Measurements from ENCODE around the gene PPHLN1.
"Not testable (repeated sequence)": the region's sequence is repeated elsewhere in the genome, so short reads cannot be mapped to it uniquely, and the experiment has no call there.

The PPHLN1 gene

GRCh38 chr12:42323856-42324255 is 2.1 kb upstream of the PPHLN1 start:
- DNase-seq (ENCODE audit: low read depth): no peak

GRCh38 chr12:42325326-42325652 is 678 bp upstream of the PPHLN1 start:
- no peak for DNase-seq (ENCODE audit: low read depth)

DNA sequence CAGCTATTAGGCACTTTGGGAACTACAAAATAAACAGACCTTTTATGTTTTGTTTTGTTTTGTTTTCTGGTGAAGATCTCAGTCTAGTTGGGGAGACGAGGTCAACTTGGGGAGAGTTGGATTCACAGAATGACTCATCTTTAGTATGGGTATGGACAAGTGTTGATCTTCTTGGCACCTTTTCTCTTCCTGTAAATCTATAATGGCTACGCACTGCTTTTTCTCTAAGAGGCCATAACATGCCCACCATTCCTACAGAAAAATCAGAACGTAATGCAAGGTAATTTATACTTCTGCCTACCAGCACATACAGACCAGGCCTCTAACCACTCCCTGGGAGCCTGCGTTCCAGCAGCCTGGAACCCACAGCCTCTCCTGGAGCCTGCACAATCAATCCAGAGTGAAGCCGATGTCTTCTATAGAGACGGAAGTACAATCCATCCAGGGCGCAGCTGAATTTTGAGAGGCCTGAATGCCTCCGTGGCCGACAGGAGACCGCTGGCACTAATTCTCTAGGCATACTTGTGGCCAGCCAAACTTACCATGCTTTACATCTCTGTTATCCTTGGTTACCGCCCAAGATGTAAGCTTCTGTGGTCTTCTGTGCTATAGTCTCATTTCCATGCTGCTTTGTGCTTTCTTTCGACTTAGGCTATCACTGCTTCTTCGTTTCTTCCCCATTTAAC is 717 bp downstream of the PPHLN1 start:
- DNase-seq (ENCODE audit: low read depth): peak; percentile 50

- DNase-seq (ENCODE audit: low read depth): no peak
These were observed 1.2 kb downstream of the PPHLN1 start for GRCh38 chr12:42327227-42327590.

GRCh38 chr12:42330097-42330496 is 4.1 kb downstream of the PPHLN1 start:
- not testable (repeated sequence) for DNase-seq (ENCODE audit: low read depth)

DNA sequence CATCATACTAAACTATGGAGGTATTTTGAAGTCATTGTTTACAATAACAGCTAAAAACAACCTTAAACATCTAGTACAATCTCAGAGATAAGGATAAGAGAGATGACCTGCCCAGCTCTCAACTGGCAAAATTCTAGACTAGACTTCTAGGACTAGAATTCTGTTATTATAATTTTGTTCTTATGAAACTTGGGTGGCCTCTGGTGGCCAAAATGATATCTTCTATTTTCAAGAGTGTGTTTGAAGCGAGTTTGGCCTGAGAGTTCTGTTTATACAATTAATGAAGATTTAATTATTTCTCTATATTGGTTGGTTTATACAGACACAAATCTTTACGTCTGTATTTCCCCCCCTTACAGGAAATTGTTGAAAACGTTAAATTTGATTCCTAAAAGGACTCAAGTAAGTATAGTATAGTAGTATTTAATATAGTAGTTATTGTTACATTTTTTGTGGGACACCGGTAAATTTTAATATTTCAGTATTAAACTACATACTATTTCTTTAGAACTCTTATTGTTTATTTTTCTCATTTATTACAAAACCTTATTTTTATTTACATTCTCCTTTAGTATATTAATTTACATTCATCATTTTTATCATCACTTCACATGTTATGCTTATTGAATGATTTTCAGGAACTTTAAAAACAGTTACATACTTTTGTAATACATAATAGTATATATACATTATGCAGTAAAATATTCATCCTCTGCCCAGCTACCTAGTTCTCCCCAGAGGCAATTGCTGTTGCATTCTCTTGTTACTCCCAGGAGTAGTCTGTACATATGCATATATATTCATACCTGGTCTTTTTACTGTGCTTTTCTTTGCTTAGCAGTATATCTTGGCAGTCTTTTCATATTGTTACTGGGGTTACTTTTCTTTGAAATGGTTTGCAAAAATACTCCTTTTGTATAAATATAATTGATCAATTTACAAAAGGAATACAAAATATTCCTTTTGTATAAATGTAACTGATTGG is 6.6 kb downstream of the PPHLN1 start:
- peak; percentile 48 for DNase-seq (ENCODE audit: low read depth)

GRCh38 chr12:42336286-42336685 is 10.3 kb downstream of the PPHLN1 start:
- DNase-seq (ENCODE audit: low read depth): no peak

- no peak for DNase-seq (ENCODE audit: low read depth)
These were observed 12.3 kb downstream of the PPHLN1 start for GRCh38 chr12:42338280-42338679.

DNA sequence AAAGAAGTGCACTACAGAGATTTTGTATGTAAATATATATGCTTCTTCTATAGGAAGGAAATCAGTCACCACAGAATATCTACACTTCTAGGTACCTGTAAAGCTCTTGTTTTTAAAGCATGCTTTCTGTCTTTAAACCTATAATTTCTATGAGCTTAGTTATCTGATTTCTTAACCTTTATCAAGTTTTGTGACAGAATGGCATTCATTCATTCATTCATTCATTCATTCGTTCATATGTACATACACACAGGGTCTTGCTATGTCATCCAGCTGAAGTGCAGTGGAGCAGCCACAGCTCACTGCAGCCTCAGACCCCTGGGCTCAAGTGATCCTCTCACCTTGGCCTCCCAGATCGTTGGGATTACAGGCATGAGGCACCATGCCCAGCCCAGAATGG is 16.1 kb downstream of the PPHLN1 start:
- no peak for DNase-seq (ENCODE audit: low read depth)

GRCh38 chr12:42343721-42344120 is 17.8 kb downstream of the PPHLN1 start:
- no peak for DNase-seq (ENCODE audit: low read depth)

GRCh38 chr12:42346403-42347002 is 20.5 kb downstream of the PPHLN1 start:
- no peak for DNase-seq (ENCODE audit: low read depth)

GRCh38 chr12:42349119-42350020 is 23.4 kb downstream of the PPHLN1 start:
- not testable (repeated sequence) for DNase-seq (ENCODE audit: low read depth)

DNA sequence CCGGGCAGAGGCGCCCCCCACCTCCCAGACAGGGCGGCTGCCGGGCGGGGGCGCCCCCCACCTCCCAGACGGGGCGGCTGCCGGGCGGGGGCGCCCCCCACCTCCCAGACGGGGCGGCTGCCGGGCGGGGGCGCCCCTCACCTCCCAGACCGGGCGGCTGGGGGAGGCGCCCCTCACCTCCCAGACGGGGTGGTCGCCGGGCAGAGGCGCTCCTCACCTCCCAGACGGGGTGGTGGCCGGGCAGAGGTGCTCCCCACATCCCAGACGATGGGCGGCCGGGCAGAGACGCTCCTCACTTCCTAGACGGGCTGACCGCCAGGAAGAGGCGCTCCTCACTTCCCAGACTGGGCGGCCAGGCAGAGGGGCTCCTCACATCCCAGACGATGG is 24.0 kb downstream of the PPHLN1 start:
- DNase-seq (ENCODE audit: low read depth): not testable (repeated sequence)

DNA sequence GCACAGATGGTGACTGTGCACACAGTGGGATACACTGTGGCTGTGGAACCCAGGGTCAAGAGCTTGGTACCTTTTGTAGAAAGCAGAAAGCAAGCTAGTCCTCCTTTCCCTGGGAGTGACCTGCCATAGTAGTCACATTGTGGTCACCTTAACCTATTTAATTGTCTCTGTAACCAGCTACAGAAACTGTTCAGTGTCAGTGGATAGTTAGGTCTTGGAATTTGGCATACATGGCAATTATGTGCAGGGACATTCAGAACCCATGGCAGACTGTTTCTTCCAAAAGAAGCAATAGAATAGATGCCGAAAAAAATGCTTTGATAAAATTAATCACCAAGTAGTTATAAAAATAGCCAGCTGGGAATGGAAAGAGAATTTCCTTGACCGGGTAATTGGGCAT is 30.4 kb downstream of the PPHLN1 start:
- DNase-seq (ENCODE audit: low read depth): no peak

- DNase-seq (ENCODE audit: low read depth): no peak
These were observed 34.9 kb downstream of the PPHLN1 start for GRCh38 chr12:42360747-42361403.

DNA sequence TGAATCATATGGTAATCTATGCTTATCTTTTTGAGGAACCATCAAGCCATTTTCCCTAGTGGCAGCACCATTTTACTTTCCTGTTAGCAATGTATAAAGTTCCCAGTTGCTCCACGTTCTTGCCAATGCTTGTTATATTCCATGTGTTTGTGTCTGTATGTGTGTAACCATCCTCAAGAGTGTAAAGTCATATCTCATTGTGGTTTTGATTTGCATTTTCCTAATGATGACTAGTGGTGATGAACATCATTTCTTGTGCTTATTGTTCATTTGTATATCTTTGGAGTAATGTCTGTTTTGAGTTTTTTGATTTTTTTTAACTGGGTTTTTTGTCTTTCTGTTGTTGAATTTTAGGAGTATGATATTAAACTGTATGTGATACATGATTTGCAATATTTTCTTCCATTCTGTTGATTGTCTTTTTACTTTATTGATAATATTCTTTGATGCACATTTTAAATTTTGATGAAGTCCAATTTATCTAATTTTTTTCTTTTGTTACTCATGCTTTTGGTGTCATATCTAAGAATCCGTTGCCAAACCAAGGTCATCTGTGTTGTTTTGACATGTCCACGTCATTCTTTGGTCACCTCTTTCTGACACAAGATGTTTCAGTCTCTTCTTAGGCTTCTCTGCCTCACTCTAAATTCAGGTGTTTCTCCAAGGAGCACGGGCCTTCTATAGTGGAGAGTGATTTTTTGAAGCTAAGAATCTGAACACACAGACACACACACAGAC is 36.1 kb downstream of the PPHLN1 start:
- no peak for DNase-seq (ENCODE audit: low read depth)

DNA sequence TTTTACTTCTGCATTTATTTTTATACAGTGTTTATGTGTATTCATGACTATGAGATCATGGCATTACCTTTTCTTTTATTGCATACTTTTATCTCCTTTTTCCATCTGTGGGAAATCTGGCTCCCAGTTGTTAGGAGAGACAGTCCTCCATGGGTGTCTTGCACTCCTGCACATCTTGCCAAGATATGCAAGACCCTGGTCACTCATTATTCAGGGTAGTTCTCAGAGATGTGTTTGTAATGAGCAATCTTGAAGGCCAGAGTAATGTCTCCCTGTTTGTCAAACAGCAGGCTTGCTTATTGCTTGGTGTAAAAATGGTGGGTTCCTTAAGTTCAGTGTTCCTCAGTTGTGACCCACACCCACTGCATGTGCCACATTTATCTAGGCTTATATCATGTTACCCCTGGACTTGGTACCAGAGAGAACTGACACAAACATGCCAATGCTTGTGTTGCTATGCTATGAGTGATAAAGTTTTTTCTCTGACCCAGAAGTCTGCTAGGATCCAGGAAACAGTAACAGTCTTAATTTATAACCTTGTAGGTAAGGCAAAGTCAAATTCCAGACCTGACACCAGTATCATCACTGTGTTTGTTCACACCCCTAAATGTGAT is 36.8 kb downstream of the PPHLN1 start:
- DNase-seq (ENCODE audit: low read depth): no peak

GRCh38 chr12:42364692-42365091 is 38.7 kb downstream of the PPHLN1 start:
- no peak for DNase-seq (ENCODE audit: low read depth)

DNA sequence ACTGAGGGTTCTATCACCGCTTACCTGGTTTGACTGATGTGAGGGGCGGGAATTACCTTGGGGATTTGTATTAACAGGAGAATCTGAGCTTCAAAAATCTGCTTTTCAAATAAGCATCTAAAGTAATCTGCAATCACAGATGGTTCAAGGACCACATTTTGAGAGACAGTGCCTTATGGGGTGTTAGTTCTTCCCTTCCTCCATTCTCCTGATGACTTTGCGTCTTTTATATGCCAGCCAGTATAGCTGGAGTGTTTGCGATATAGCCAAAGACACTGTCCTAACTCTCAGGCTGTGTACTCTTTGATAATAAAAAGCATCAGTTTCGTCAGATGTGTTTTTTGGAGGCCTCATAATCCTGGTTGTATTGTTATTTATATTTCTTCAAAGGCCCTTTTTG is 39.5 kb downstream of the PPHLN1 start:
- DNase-seq (ENCODE audit: low read depth): no peak

GRCh38 chr12:42370013-42370412 is 44.0 kb downstream of the PPHLN1 start:
- no peak for DNase-seq (ENCODE audit: low read depth)
